Progenitor cell of endocrine pancreas (in vitro differentiated cells): ENCODE data around the gene KSR2. TPM values are rescaled to one million over a fixed set of nuclear protein-coding genes. Genes with fewer than 3 reads are reported as not detected.
"Not testable (repeated sequence)": the region's sequence is repeated elsewhere in the genome, so short reads cannot be mapped to it uniquely, and the experiment has no call there.

ENCODE experiments used
- DNase-seq: peaks from one replicate; pipeline ENCODE4 v3.0.0; 2021; ENCODE audit warnings: low spot score; ENCODE audit not compliant: unreplicated experiment
- H3K27ac Mint-ChIP-seq: 2 replicates; pipeline ENCODE4 v1.8.0; 2021; ENCODE audit warnings: mild to moderate bottlenecking, moderate library complexity, mixed read lengths
- H3K27me3 Mint-ChIP-seq: 2 replicates; pipeline ENCODE4 v1.8.0; 2021; ENCODE audit warnings: mixed read lengths
- H3K36me3 Mint-ChIP-seq: 2 replicates; pipeline ENCODE4 v1.8.0; 2022; ENCODE audit warnings: mixed read lengths; ENCODE audit not compliant: insufficient read depth
- H3K4me1 Mint-ChIP-seq: 2 replicates; pipeline ENCODE4 v1.8.0; 2021; ENCODE audit warnings: low read depth, mixed read lengths
- H3K4me3 Mint-ChIP-seq: 2 replicates; pipeline ENCODE4 v1.8.0; 2021; ENCODE audit warnings: low read depth, mild to moderate bottlenecking, moderate library complexity, mixed read lengths
- H3K9me3 Mint-ChIP-seq: 2 replicates; pipeline ENCODE4 v1.8.0; 2021; ENCODE audit warnings: low read depth, mixed read lengths
- total RNA-seq: library from RNA; stranded (reverse); gene quantifications from 2 replicates; pipeline ENCODE4 v1.2.1, GENCODE V29; 2021
- TF ChIP-seq, protein P1 (sequence below): fragments of 200-600 bp; sonication (generic); IDR thresholded peaks from one replicate; pipeline ENCODE4 v1.5.0; 2021; ENCODE audit warnings: antibody characterized with exemption, mild to moderate bottlenecking; ENCODE audit not compliant: unreplicated experiment

KSR2 gene
- total RNA-seq, 1 donor from 2014 or later = 1.8 TPM

DNA sequence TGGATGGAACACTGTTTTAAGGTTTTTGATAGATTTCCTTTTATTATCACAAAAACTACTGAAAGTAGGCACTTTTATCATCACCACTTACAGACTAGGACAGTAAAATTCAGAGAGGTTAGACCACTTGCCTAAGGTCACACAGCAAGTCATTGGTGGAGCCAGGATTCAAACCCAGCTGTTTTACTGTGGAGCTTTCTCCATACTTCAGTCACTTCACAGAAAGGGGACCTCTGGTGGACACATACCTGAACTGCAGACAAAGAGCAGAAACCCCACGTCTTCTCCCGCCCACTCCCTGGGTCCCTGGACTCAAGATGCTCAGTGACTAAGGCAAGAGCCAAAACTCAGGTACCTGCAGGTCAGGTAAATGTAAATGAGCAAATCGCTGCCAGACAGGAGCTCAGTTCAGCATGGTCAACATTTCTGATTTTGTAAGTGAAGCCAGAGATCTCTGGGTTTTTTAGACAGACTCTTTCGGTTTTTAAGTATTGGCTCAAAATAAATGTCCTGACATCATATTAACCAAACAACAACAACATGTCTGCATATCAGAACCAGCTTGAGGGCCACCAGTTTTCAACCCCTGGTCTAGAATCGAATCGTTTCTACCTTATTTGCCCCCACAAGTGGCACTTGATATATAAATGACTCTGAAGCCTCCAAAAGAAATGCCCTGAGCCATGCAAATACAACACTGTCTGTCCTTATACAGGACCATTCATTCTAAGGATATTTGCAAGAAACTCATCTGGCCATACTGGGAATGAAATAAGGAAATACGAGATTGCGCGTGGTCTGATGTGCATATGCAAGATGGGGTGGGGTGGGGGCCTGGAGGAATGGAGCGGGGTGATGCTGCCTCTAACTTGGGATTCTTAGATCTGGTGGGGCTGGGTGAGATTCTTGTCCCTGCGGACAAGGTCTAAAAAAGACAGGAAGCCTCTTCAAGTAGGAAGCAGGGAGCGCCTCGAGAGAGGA, 110.9 kb downstream of the KSR2 start:
- Mint-ChIP-seq H3K9me3 (no peaks in the 10 kb centered on the region), H3K27ac (no peak overlapping the region), H3K4me1 (peaks cover 2% of the 10 kb centered on the region), H3K36me3 (no peaks in the 10 kb centered on the region), H3K27me3 (no peaks in the 10 kb centered on the region), H3K4me3 (no peak overlapping the region)
- peak; percentile 23 for DNase-seq
- TF ChIP-seq, protein P1, sequence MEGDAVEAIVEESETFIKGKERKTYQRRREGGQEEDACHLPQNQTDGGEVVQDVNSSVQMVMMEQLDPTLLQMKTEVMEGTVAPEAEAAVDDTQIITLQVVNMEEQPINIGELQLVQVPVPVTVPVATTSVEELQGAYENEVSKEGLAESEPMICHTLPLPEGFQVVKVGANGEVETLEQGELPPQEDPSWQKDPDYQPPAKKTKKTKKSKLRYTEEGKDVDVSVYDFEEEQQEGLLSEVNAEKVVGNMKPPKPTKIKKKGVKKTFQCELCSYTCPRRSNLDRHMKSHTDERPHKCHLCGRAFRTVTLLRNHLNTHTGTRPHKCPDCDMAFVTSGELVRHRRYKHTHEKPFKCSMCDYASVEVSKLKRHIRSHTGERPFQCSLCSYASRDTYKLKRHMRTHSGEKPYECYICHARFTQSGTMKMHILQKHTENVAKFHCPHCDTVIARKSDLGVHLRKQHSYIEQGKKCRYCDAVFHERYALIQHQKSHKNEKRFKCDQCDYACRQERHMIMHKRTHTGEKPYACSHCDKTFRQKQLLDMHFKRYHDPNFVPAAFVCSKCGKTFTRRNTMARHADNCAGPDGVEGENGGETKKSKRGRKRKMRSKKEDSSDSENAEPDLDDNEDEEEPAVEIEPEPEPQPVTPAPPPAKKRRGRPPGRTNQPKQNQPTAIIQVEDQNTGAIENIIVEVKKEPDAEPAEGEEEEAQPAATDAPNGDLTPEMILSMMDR = peak; percentile 56

GRCh38 chr12:117857139-117857538, 111.7 kb downstream of the KSR2 start:
- not testable (repeated sequence) for H3K27me3 Mint-ChIP-seq, DNase-seq, H3K4me3 Mint-ChIP-seq, H3K4me1 Mint-ChIP-seq, H3K27ac Mint-ChIP-seq, H3K9me3 Mint-ChIP-seq, H3K36me3 Mint-ChIP-seq

- H3K4me3 Mint-ChIP-seq = no peak overlapping the region
- TF ChIP-seq, protein P1 = no peak
- no peak for DNase-seq
- no peaks in the 10 kb centered on the region for H3K27me3 Mint-ChIP-seq
- H3K9me3 Mint-ChIP-seq = no peaks in the 10 kb centered on the region
- H3K36me3 Mint-ChIP-seq = no peaks in the 10 kb centered on the region
- no peak overlapping the region for H3K27ac Mint-ChIP-seq
- peaks cover 2% of the 10 kb centered on the region for H3K4me1 Mint-ChIP-seq
Measured at GRCh38 chr12:117855165-117855564, 113.6 kb downstream of the KSR2 start.

GRCh38 chr12:117854339-117855012, 114.3 kb downstream of the KSR2 start:
- Mint-ChIP-seq H3K27ac (peak overlapping the region; percentile 67), H3K27me3 (no peaks in the 10 kb centered on the region), H3K9me3 (no peaks in the 10 kb centered on the region), H3K4me3 (no peak overlapping the region), H3K36me3 (no peaks in the 10 kb centered on the region), H3K4me1 (peaks cover 2% of the 10 kb centered on the region)
- TF ChIP-seq, protein P1 = peak; percentile 77
- peak; percentile 58 for DNase-seq

DNA sequence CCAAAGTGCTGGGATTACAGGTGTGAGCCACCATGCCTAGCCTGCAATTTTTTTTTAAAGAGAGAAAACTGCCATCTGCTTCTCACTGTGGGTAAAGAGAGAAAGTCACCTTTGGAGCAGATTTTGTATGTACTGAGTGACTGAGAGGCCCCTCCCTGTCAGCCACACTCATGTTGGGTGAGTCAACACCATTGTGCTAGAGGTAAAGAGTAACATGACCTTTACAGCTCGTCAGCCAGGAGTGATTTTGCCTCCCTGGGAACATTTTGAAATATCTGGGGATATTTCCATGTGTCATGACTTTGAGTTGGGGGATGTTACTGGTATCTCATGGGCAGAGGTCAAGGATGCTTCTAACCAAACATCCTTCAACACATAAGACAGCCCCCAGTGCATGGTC, 115.2 kb downstream of the KSR2 start:
- no peak overlapping the region for H3K4me3 Mint-ChIP-seq
- DNase-seq = no peak
- H3K36me3 Mint-ChIP-seq = no peaks in the 10 kb centered on the region
- H3K9me3 Mint-ChIP-seq = no peaks in the 10 kb centered on the region
- H3K27ac Mint-ChIP-seq = peak overlapping the region; percentile 62
- TF ChIP-seq, protein P1 = no peak
- peaks cover 3% of the 10 kb centered on the region for H3K27me3 Mint-ChIP-seq
- peaks cover 2% of the 10 kb centered on the region for H3K4me1 Mint-ChIP-seq
